A549 (cell line): ENCODE data around the gene GPR158. TPM values are rescaled to one million over a fixed set of nuclear protein-coding genes. Genes with fewer than 3 reads are reported as not detected.

Experiments
- ATAC-seq, 2 experiments: fragments of 200-7000 bp in 1 of 2; fragments of >200 bp in 1 of 2; cut with Nextera tagmentation in 1 of 2; cut with Tn5 transposase in 1 of 2; 3 replicates each; pipeline versions ENCODE4 v1.8.0 to v1.9.1; 2018 to 2020; ENCODE audit warnings: mild to moderate bottlenecking in 1 of 2, moderate library complexity in 1 of 2
- CTCF ChIA-PET: fragments of 300-600 bp; sonication (Branson Sonifier 250); formaldehyde crosslinking; extraction: SDS; loops from one replicate; lab custom pipeline; 2021; ENCODE audit warnings: antibody characterized with exemption, inconsistent platforms; lab: Yijun Ruan, JAX
- POLR2A ChIA-PET: fragments of 350-600 bp; formaldehyde crosslinking; extraction: SDS; loops from one replicate; lab custom pipeline; 2021; ENCODE audit warnings: antibody characterized with exemption, inconsistent platforms; lab: Yijun Ruan, JAX
- DNase-seq, 2 experiments: peaks; one replicate each; pipeline versions ENCODE4 v3.0.0 to v3.0.0-alpha.2; 2011 to 2016; ENCODE audit warnings: low read depth in 1 of 2, low spot score in 1 of 2
- FAIRE-seq: peaks from 2 replicates; lab custom pipeline; 2011; peaks lifted over from hg19 to GRCh38; lab: Jason Lieb, UNC
- H3K27ac ChIP-seq, 2 experiments: fragments of >200 bp; sonication (Bioruptor Twin); formaldehyde crosslinking; 3 replicates each; pipeline ENCODE4 v1.5.1; 2016 to 2017
- H3K4me1 ChIP-seq: fragments of >200 bp; sonication (Bioruptor Twin); formaldehyde crosslinking; 3 replicates; pipeline ENCODE4 v1.6.1; 2016
- H3K4me2 ChIP-seq: fragments of >200 bp; sonication (Bioruptor Twin); formaldehyde crosslinking; 3 replicates; pipeline ENCODE4 v1.6.1; 2016
- H3K4me3 ChIP-seq: fragments of >200 bp; sonication (Bioruptor Twin); formaldehyde crosslinking; 3 replicates; pipeline ENCODE4 v1.5.1; 2016
- H3K9me3 ChIP-seq: fragments of >200 bp; sonication (Bioruptor Twin); formaldehyde crosslinking; 3 replicates; pipeline ENCODE4 v1.6.1; 2016
- CEBPB ChIP-seq, 2 experiments: fragments of >200 bp in 1 of 2; sonication (Bioruptor Twin) in 1 of 2; formaldehyde crosslinking in 1 of 2; IDR thresholded peaks; 2 replicates each; pipeline ENCODE4 v1.6.1; 2012 to 2016
- CHD4 ChIP-seq: fragments of 200-600 bp; sonication (generic); IDR thresholded peaks from 2 replicates; pipeline ENCODE4 v1.6.1; 2016; ENCODE audit warnings: antibody characterized with exemption, mild to moderate bottlenecking, borderline replicate concordance
- EHF ChIP-seq: fragments of 250-450 bp; sonication (Bioruptor Pico); IDR thresholded peaks from 2 replicates; pipeline ENCODE4 v1.5.0; 2020; ENCODE audit warnings: mild to moderate bottlenecking
- FOSL2 ChIP-seq, 2 experiments: fragments of 450-650 bp in 1 of 2; fragments of >200 bp in 1 of 2; sonication (Bioruptor Twin) in 1 of 2; formaldehyde crosslinking; IDR thresholded peaks; 2 replicates each; pipeline versions ENCODE4 v1.5.0 to v1.6.1; 2016 to 2020; ENCODE audit warnings: mild to moderate bottlenecking in 1 of 2, moderate library complexity in 1 of 2
- GATA3 ChIP-seq: IDR thresholded peaks from 2 replicates; pipeline ENCODE4 v1.6.1; 2012; ENCODE audit warnings: borderline replicate concordance
- HDAC2 ChIP-seq: fragments of 200-600 bp; sonication (generic); IDR thresholded peaks from 2 replicates; pipeline ENCODE4 v1.6.1; 2016
- HOXA7 ChIP-seq: fragments of 250-450 bp; sonication (Bioruptor Pico); IDR thresholded peaks from 2 replicates; pipeline ENCODE4 v1.5.0; 2020; ENCODE audit warnings: mild to moderate bottlenecking, moderate library complexity
- JUNB ChIP-seq: fragments of >200 bp; sonication (Bioruptor Twin); formaldehyde crosslinking; IDR thresholded peaks from 2 replicates; pipeline ENCODE4 v1.6.1; 2016
- KDM1A ChIP-seq: fragments of 200-600 bp; sonication (generic); IDR thresholded peaks from 2 replicates; pipeline ENCODE4 v1.6.1; 2016; ENCODE audit warnings: low read depth, mild to moderate bottlenecking
- MAZ ChIP-seq: fragments of 150-350 bp; IDR thresholded peaks from 2 replicates; pipeline ENCODE4 v1.6.1; 2014; ENCODE audit warnings: antibody characterized with exemption, low read depth, low read length, borderline replicate concordance
- NPAS2 ChIP-seq: fragments of 250-450 bp; sonication (Bioruptor Pico); IDR thresholded peaks from 2 replicates; pipeline ENCODE4 v1.8.0; 2022; ENCODE audit warnings: mild to moderate bottlenecking, moderate library complexity, borderline replicate concordance
- NR3C1 ChIP-seq: fragments of >200 bp; sonication (Bioruptor Twin); formaldehyde crosslinking; IDR thresholded peaks from 3 replicates; pipeline ENCODE4 v1.6.1; 2017
- PHF8 ChIP-seq: fragments of 200-600 bp; sonication (generic); IDR thresholded peaks from 2 replicates; pipeline ENCODE4 v1.6.1; 2016; ENCODE audit warnings: low read depth, mild to moderate bottlenecking, antibody characterized with exemption, moderate library complexity, borderline replicate concordance
- POLR2A ChIP-seq: IDR thresholded peaks from 2 replicates; pipeline ENCODE4 v1.6.1; 2012; ENCODE audit warnings: mild to moderate bottlenecking, low read length
- RFX5 ChIP-seq: fragments of 450-650 bp; IDR thresholded peaks from 2 replicates; pipeline ENCODE4 v1.7.1; 2014; ENCODE audit warnings: antibody characterized with exemption, mild to moderate bottlenecking, moderate library complexity
- TFCP2L1 ChIP-seq: fragments of 250-450 bp; sonication (Bioruptor Pico); IDR thresholded peaks from 2 replicates; pipeline ENCODE4 v1.5.0; 2021; ENCODE audit warnings: mild to moderate bottlenecking
- ZSCAN20 ChIP-seq: fragments of 250-450 bp; sonication (Bioruptor Pico); IDR thresholded peaks from 2 replicates; pipeline ENCODE4 v1.8.0; 2022; ENCODE audit warnings: mild to moderate bottlenecking, moderate library complexity
- WGBS: methylation state at CpG from one replicate; pipeline ENCODE4 v1.1.6; 2017; ENCODE audit errors: missing lambda C conversion rate; 5-methylcytosine and 5-hydroxymethylcytosine counted together
- polyA plus RNA-seq, 4 experiments: library from polyadenylated mRNA; depleted of rRNA in 3 of 4; stranded (reverse); fragments of >200 nt; fragmentation: RNase III in 1 of 4; extraction: RNeasy Plus Mini Kit Qiagen cat#74134 plus additional on column Dnase treatment in 1 of 4; gene quantifications; 2 replicates in 3 of 4; 3 replicates in 1 of 4; pipeline ENCODE4 v1.2.3, GENCODE V29; 2011 to 2017
- TF ChIP-seq, protein P1 (sequence below): fragments of 250-450 bp; sonication (Bioruptor Pico); IDR thresholded peaks from 2 replicates; pipeline ENCODE4 v1.5.0; 2021; ENCODE audit warnings: mild to moderate bottlenecking, moderate library complexity, borderline replicate concordance
- TF ChIP-seq, protein P2 (sequence below): fragments of 250-450 bp; sonication (Bioruptor Pico); IDR thresholded peaks from 2 replicates; pipeline ENCODE4 v1.5.0; 2020; ENCODE audit warnings: low read depth, mild to moderate bottlenecking, moderate library complexity
- TF ChIP-seq, protein P3 (sequence below): fragments of 200-600 bp; sonication (generic); IDR thresholded peaks from 2 replicates; pipeline ENCODE4 v1.6.1; 2016; ENCODE audit warnings: antibody characterized with exemption, mild to moderate bottlenecking, moderate library complexity
- TF ChIP-seq, protein P4 (sequence below): IDR thresholded peaks from 2 replicates; pipeline ENCODE4 v1.6.1; 2012
- TF ChIP-seq, protein P5 (sequence below): IDR thresholded peaks from 2 replicates; pipeline ENCODE4 v1.6.1; 2012; ENCODE audit warnings: low read depth, borderline replicate concordance

GPR158 gene
- polyA plus RNA-seq, 2 of the 4 experiments (the other 2 are of a cell fraction): 0.01 to 0.03 TPM

DNA sequence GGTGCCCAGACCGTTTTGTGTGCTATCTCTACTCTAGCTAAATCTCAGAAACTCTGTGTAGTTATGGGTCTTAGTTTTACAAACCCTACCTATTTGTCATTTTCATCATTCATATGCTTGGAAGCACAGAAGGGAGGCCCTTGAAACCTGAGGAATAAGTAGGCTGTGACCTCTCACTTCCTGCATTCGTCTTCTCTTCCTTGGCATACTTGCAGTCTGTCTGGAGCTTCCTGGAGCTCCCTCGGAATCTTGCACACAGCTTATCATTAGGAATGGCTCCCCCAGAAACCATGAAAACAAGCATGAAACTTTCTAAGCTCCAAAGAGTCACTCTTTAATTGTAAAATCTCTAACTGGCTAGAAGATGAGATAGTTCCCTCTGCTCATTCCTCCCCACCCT is 382.3 kb downstream of the GPR158 start:
- ChIA-PET CTCF (interaction anchor here (0.9 to 1.5 kb wide), 4 partner anchors 9 to 444 kb away, joined by 3 to 6 read pairs (median 3); no protein-coding TSS in a partner anchor), POLR2A (no interaction called here)
- TF ChIP-seq POLR2A: no peak
- TF ChIP-seq, protein P1, sequence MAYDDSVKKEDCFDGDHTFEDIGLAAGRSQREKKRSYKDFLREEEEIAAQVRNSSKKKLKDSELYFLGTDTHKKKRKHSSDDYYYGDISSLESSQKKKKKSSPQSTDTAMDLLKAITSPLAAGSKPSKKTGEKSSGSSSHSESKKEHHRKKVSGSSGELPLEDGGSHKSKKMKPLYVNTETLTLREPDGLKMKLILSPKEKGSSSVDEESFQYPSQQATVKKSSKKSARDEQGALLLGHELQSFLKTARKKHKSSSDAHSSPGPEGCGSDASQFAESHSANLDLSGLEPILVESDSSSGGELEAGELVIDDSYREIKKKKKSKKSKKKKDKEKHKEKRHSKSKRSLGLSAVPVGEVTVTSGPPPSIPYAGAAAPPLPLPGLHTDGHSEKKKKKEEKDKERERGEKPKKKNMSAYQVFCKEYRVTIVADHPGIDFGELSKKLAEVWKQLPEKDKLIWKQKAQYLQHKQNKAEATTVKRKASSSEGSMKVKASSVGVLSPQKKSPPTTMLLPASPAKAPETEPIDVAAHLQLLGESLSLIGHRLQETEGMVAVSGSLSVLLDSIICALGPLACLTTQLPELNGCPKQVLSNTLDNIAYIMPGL (CRISPR knock-in tag): no peak
- TF ChIP-seq CEBPB (IDR thresholded peaks at IDR 0.05): no peak
- no peak for TF ChIP-seq CHD4
- Histone ChIP-seq H3K4me3 (no peak overlapping the region), H3K27ac (no peak overlapping the region), H3K4me2 (no peak overlapping the region), H3K4me1 (no peaks in the 10 kb centered on the region), H3K9me3 (no peaks in the 10 kb centered on the region)
- ATAC-seq (no peak), FAIRE-seq (no peak), DNase-seq (no peak)
- 37% methylated on average over 3 of the region's 3 CpGs for WGBS

DNA sequence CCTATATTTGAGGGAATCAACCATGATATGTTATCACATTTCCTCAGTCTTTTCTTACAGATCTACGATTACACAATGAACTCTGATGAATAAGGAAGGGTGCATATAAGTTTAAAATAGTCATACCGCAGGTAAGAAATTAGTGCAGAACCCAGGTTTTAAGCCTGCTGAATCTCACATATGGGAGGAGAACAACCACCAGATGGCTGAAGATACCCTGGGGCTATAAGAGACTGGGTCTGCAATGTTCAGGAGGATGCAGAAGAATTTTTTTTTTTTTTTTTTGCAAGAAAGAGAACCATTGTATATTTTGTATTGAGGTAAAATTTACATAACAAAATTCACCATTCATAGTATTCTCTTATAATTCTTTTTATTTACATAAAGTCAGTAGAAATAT is 387.0 kb downstream of the GPR158 start:
- Histone ChIP-seq H3K4me1 (no peaks in the 10 kb centered on the region), H3K4me2 (no peak overlapping the region), H3K4me3 (no peak overlapping the region), H3K27ac (no peak overlapping the region), H3K9me3 (no peaks in the 10 kb centered on the region)
- TF ChIP-seq RFX5 (no peak), NR3C1 (no peak), KDM1A (no peak), JUNB (no peak)
- ChIA-PET CTCF (interaction anchor here (0.7 kb wide), 1 partner anchor 18 kb away, joined by 3 read pairs; no protein-coding TSS in a partner anchor), POLR2A (no interaction called here)
- FAIRE-seq: no peak
- ATAC-seq: no peak
- 58% methylated on average over 2 of the region's 2 CpGs for WGBS
- DNase-seq: no peak

DNA sequence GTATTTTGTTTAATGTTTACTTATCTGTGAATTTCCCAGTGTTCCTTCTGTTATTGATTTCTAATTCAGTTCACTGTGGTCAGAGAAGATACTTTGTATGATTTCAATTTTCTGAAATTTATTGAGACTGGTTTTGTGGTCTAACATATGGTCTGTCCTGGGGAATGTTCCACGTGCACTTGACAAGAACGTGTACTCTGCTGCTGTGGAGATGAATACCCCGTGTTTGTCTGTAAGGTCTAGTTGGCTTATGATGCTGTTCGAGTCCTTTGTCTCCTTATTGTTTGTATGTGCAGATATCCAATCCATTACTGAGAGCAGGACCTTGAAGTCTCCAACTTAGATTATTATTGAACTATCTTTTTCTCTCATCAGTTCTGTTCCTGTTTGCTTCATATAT is 387.7 kb downstream of the GPR158 start:
- CTCF ChIA-PET: interaction anchor here (0.7 kb wide), 1 partner anchor 18 kb away, joined by 3 read pairs; no protein-coding TSS in a partner anchor
- FAIRE-seq (no peak), DNase-seq (no peak), ATAC-seq (no peak)
- POLR2A ChIA-PET: no interaction called here
- Histone ChIP-seq H3K4me3 (no peak overlapping the region), H3K4me1 (no peaks in the 10 kb centered on the region), H3K9me3 (no peaks in the 10 kb centered on the region), H3K4me2 (no peak overlapping the region), H3K27ac (no peak overlapping the region)
- 4% methylated on average over 4 of the region's 4 CpGs for WGBS
- TF ChIP-seq PHF8: no peak
- TF ChIP-seq, protein P2, sequence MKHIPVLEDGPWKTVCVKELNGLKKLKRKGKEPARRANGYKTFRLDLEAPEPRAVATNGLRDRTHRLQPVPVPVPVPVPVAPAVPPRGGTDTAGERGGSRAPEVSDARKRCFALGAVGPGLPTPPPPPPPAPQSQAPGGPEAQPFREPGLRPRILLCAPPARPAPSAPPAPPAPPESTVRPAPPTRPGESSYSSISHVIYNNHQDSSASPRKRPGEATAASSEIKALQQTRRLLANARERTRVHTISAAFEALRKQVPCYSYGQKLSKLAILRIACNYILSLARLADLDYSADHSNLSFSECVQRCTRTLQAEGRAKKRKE (CRISPR knock-in tag): no peak
- TF ChIP-seq FOSL2 (IDR thresholded peaks at IDR 0.05): no peak
- TF ChIP-seq FOSL2 (CRISPR knock-in tag; IDR thresholded peaks at IDR 0.05): no peak
- TF ChIP-seq NR3C1: no peak
- TF ChIP-seq EHF (CRISPR knock-in tag): no peak
- TF ChIP-seq, protein P3, sequence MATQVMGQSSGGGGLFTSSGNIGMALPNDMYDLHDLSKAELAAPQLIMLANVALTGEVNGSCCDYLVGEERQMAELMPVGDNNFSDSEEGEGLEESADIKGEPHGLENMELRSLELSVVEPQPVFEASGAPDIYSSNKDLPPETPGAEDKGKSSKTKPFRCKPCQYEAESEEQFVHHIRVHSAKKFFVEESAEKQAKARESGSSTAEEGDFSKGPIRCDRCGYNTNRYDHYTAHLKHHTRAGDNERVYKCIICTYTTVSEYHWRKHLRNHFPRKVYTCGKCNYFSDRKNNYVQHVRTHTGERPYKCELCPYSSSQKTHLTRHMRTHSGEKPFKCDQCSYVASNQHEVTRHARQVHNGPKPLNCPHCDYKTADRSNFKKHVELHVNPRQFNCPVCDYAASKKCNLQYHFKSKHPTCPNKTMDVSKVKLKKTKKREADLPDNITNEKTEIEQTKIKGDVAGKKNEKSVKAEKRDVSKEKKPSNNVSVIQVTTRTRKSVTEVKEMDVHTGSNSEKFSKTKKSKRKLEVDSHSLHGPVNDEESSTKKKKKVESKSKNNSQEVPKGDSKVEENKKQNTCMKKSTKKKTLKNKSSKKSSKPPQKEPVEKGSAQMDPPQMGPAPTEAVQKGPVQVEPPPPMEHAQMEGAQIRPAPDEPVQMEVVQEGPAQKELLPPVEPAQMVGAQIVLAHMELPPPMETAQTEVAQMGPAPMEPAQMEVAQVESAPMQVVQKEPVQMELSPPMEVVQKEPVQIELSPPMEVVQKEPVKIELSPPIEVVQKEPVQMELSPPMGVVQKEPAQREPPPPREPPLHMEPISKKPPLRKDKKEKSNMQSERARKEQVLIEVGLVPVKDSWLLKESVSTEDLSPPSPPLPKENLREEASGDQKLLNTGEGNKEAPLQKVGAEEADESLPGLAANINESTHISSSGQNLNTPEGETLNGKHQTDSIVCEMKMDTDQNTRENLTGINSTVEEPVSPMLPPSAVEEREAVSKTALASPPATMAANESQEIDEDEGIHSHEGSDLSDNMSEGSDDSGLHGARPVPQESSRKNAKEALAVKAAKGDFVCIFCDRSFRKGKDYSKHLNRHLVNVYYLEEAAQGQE: no peak
- TF ChIP-seq MAZ: no peak
- no peak for TF ChIP-seq GATA3
- no peak for TF ChIP-seq ZSCAN20
- TF ChIP-seq HOXA7 (CRISPR knock-in tag): no peak
- TF ChIP-seq NPAS2 (CRISPR knock-in tag): no peak
- no peak for TF ChIP-seq TFCP2L1 (CRISPR knock-in tag)
- no peak for TF ChIP-seq HDAC2
- TF ChIP-seq, protein P4, sequence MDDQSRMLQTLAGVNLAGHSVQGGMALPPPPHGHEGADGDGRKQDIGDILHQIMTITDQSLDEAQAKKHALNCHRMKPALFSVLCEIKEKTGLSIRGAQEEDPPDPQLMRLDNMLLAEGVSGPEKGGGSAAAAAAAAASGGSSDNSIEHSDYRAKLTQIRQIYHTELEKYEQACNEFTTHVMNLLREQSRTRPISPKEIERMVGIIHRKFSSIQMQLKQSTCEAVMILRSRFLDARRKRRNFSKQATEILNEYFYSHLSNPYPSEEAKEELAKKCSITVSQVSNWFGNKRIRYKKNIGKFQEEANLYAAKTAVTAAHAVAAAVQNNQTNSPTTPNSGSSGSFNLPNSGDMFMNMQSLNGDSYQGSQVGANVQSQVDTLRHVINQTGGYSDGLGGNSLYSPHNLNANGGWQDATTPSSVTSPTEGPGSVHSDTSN: no peak
- TF ChIP-seq, protein P5, sequence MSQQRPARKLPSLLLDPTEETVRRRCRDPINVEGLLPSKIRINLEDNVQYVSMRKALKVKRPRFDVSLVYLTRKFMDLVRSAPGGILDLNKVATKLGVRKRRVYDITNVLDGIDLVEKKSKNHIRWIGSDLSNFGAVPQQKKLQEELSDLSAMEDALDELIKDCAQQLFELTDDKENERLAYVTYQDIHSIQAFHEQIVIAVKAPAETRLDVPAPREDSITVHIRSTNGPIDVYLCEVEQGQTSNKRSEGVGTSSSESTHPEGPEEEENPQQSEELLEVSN: no peak
- no peak for TF ChIP-seq CHD4
